NCI-H1930 (cell line): ENCODE measurements around the gene PRKG1.
"Not testable (repeated sequence)": the region's sequence is repeated elsewhere in the genome, so short reads cannot be mapped to it uniquely, and the experiment has no call there.

Experiments
- DNase-seq, 2 experiments: peaks; one replicate each; lab custom pipeline; 2025; lab: John Stamatoyannopoulos, UW

Gene PRKG1

DNA sequence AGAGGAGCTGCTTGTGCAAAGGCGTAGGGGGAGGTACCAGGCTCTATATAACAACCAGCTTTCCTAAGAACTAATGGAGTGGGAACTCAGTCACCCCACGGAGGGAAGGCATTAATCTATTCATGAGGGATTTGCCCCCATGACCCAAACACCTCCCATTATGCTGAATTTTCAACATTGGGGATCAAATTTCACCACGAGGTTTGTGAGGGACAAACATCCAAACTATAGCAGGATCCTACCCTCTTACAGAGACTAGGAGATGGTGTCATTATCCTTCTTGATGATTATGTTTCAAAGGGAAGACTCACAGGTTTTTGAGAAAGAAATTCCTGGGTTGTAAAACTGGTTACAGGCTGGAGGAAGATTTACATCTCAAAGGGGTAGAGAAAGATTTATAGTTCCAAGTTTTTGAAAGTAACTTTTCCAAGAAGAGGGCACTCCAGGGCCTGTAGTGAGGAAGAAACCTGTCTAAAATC is 944.8 kb downstream of the PRKG1 start:
- no peak for DNase-seq

GRCh38 chr10:52019656-52020055 is 945.4 kb downstream of the PRKG1 start:
- DNase-seq: no peak

DNA sequence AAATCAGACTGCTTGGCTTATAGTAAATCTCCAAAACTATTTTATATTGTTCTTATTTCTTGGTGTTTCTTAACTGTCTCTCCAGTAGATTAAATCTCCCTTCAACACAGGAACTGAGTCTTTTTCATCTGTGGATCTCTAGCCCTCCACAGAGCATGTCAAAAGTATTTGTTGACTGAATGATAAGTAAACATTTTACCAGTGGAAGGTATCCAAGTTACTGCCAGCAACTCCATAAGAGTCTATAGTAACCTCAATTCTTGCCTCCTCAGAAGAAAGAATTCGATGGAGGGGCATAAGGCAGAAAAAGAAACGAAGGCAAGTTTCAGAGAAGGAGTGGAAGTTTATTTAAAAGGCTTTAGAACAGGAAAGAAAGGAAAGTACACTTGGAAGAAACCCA is 945.9 kb downstream of the PRKG1 start:
- DNase-seq: no peak

- no peak for DNase-seq
Observed at GRCh38 chr10:52020702-52021101, 946.4 kb downstream of the PRKG1 start.

DNA sequence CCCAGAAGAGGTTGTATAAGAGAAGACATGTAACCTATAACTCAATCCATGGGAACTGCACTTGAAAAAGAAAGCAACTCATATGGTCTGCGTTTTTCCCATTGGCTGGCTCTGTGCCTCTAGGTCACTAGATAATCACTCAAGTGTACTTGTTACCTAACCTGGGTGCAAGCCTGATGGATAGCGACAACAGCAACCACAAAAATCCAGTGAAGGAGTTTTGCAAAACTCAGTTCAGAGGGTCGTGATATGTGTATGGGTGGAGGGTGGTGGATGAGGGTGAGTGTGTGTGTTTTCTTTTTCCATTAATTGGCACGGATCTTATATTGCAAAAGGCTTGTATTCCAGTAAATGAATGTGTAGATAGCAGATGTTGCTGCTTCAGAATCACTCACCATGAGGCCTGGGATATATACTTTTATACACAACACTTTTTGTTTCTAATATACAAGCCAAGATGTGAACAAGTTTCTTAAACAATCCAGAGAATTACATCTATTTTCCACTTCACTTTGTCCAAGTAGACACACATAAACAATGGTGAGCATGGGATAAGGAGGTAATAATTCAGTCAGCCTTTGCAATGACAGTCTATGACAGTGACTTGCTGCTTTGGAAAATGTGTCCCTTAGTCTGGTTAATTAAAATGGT is 952.9 kb downstream of the PRKG1 start:
- no peak for DNase-seq

DNA sequence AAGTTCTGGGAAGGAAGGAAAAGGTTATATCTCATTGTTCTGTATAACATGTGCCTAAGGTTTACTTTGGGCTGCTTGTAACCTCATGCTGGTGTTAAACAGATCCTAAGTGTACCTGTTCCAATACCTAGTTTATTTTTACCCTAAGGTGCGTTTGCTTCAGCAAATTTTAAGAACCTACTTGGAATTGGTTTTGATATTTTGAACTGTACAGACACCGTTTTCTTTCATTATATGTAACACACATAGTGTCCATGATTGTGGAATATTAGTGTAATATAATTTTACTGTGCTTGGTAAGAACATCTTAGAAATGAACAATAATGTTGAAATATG is 954.2 kb downstream of the PRKG1 start:
- no peak for DNase-seq

- no peak for DNase-seq
Observed at GRCh38 chr10:52029628-52030027, 955.3 kb downstream of the PRKG1 start.

- no peak for DNase-seq
Observed at GRCh38 chr10:52030051-52030790, 955.9 kb downstream of the PRKG1 start.

DNA sequence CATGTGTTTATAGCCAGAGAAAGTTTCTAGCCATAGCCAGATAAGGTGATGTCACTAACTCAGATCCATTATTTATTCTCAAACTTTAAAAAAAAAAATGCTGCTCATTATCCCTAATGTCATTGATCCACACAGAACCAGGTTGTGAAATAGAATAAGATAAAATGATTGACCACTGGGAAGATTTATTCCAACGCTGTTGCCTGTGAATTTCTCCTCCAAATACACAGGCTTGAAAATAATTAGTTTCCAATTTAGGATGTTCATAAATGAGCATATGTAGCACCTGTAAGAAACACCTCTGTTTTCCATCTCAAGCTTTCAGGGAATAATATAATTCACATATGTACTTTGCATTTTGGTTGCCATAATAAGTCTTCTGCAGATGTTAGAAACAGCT is 956.7 kb downstream of the PRKG1 start:
- DNase-seq: no peak

DNA sequence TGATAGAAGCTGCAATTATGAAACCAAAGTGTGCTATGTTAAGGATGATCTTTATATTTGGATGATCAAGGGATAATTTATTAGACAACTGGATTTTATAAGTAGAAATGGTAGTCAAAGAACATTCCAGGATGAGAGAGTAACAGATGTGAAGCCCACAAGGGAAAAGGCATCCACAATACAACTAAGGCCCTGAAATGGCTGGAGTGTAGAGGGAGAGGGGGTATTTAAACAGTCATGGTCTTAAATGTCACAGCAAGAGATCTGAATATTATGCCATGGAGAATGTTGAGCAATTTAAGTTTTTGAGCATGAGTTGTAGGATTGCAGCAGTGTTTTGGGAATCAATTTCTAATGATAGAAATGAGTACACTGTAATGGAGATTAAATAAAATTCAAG is 957.5 kb downstream of the PRKG1 start:
- no peak for DNase-seq

- DNase-seq: no peak
Observed at GRCh38 chr10:52032681-52033629, 958.7 kb downstream of the PRKG1 start.

DNA sequence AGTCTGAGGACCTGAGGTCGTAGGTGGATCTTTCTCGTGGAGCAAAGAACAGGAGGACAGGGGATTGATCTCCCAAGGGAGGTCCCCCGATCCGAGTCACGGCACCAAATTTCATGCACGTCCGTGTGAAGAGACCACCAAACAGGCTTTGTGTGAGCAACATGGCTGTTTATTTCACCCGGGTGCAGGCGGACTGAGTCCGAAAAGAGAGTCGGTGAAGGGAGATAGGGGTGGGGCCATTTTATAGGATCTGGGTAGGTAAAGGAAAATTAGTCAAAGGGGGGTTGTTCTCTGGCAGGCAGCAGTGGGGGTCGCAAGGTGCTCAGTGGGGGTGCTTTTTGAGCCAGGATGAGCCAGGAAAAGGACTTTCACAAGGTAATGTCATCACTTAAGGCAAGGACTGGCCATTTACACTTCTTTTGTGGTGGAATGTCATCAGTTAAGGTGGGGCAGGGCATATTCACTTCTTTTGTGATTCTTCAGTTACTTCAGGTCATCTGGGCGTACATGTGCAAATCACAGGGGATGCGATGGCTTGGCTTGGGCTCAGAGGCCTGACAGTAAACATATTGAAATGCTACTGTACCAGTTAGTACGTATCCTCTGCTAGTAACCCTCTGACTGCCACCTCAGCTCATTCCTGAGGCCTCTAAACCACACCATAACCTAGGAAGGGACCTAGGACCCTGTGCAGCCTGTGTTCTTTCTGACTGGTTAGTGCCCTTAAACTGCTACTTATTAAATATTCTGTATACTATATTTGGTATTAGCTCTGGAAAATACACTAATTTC is 964.9 kb downstream of the PRKG1 start:
- not testable (repeated sequence) for DNase-seq

GRCh38 chr10:52040486-52040885 is 966.2 kb downstream of the PRKG1 start:
- DNase-seq: no peak

DNA sequence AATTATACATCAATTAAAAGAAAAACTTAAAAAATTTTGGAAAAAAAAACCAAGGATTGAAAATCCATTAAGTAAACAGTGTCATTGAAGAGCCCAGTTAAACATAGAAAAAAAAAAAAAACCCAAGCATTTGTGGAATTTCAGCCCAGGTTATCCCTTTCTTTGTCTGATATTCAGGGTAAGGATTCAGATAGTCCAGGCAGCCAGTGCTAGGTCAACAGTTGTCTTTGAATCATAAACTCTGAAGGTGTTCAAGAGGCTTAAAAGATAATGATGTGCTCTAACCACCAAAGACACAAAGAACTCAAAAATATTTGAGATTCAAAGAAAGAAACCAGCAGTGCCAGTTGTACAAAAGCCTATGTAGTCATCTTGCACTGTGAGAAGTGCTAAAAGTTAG is 969.5 kb downstream of the PRKG1 start:
- no peak for DNase-seq

DNA sequence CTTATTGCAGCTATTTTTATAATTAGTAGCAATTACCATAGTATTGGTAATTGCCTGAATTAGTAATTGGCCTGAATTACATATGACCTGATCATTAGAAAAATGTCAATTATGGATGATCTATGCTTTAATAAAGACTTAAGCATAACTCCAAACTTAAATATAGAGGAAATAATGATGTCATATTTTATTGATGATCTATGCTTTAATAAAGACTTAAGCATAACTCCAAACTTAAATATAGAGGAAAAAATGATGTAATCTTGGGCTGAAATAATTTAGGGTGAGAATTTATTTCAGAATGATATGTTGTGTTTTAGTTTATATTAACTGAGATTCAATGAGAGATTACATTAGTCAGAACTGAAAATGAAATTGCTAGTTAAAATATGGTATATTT is 973.8 kb downstream of the PRKG1 start:
- DNase-seq: no peak

GRCh38 chr10:52050429-52051047 is 976.3 kb downstream of the PRKG1 start:
- no peak for DNase-seq

- DNase-seq: no peak
Observed at GRCh38 chr10:52053497-52053896, 979.2 kb downstream of the PRKG1 start.

DNA sequence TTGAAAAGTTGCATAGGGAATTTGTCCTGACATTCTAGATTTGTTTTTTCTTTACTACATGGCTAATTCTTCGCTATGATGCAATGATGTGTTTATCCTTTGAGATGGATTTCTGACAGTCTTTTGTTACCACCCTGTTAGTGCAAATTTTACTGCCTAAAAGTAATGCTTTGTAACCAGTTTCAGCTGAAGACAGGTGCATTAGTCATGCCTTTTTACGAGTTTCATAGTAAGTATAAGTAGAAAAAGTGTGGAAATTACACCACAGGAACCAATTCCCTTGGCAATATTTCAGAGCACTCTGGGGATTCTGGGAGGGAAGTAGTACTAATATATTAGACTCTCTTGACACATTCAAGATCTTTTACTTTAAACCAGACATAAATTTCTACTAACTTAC is 982.0 kb downstream of the PRKG1 start:
- no peak for DNase-seq

- DNase-seq: no peak
Observed at GRCh38 chr10:52059089-52059488, 984.8 kb downstream of the PRKG1 start.

- no peak for DNase-seq
Observed at GRCh38 chr10:52063159-52063558, 988.9 kb downstream of the PRKG1 start.

DNA sequence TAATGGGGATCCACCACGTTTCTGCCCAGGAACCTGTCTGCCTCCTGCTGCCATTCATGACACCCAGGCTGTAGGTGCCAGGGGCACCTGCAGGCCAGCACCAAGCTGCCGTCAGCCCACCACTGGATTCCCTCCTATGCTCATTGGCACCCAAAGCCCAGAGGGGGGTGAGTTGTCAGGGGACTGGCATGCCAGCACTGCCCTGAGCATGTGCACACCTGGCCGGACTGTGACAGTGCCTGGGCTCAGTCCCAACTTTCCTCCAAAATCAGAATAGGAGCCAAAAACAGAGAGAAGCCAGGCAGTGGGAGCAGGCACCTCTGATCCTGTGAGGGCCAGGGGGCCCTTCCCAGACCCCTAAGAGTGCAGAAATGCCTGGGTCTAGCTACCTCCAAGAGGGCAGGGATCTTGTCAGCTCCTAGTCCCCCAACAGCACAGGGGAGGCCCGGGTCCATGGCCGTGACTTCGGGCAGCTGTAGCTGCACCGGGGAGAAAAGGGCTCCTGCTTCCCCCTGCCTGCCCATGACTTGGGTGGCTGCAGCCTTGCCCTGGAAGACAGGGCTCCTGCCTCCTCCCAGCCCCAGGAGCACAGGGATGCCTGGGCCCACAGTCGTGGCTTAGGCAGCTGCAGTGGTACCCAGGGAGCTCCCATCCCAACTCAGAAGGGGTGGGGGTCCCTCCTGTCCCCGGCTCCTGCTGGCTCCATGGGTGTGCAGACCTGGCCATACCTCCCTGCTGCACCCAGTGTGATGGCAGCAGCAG is 990.0 kb downstream of the PRKG1 start:
- no peak for DNase-seq
